K562 (cell line): ENCODE results near the gene TSC22D2. TPM values are rescaled to one million over a fixed set of nuclear protein-coding genes. Genes with fewer than 3 reads are reported as not detected.

Experiments
- ARID1B ChIP-seq: fragments of 450-650 bp; IDR thresholded peaks from 2 replicates; pipeline ENCODE4 v1.6.1; 2016; ENCODE audit warnings: antibody characterized with exemption, mild to moderate bottlenecking, inconsistent platforms
- BCLAF1 ChIP-seq, 2 experiments: fragments of 450-650 bp in 1 of 2; IDR thresholded peaks; 2 replicates each; pipeline ENCODE4 v1.6.1; 2011 to 2017; ENCODE audit warnings: low read depth in 2 of 2, antibody characterized with exemption in 1 of 2, borderline replicate concordance in 1 of 2, low read length in 1 of 2, mild to moderate bottlenecking in 1 of 2, mixed read lengths in 1 of 2; ENCODE audit not compliant: control insufficient read depth in 1 of 2
- EGR1 ChIP-seq: fragments of 450-650 bp; conservative IDR thresholded peaks from 2 replicates; pipeline ENCODE4 v1.6.1; 2017; ENCODE audit warnings: mild to moderate bottlenecking
- HNRNPK ChIP-seq: fragments of 200-400 bp; formaldehyde crosslinking; IDR thresholded peaks from one replicate; pipeline ENCODE4 v1.6.1; 2018; ENCODE audit warnings: mild to moderate bottlenecking, low read depth, low read length; ENCODE audit not compliant: poor library complexity, severe bottlenecking
- RFX7 ChIP-seq: fragments of 250-450 bp; sonication (Bioruptor Pico); IDR thresholded peaks from 2 replicates; pipeline ENCODE4 v1.5.1; 2021; ENCODE audit warnings: mild to moderate bottlenecking
- SIX5 ChIP-seq, 2 experiments: IDR thresholded peaks; 2 replicates each; pipeline ENCODE4 v1.6.1; 2011; ENCODE audit warnings: low read length in 2 of 2, borderline replicate concordance in 1 of 2, low read depth in 1 of 2, mild to moderate bottlenecking in 1 of 2, moderate library complexity in 1 of 2; ENCODE audit not compliant: insufficient read depth in 1 of 2
- U2AF2 ChIP-seq: fragments of 200-400 bp; formaldehyde crosslinking; optimal IDR thresholded peaks from 2 replicates; pipeline ENCODE3; 2017; ENCODE audit warnings: low read depth, mild to moderate bottlenecking, low read length
- ZNF143 ChIP-seq: sonication (generic); formaldehyde crosslinking; IDR thresholded peaks from 2 replicates; pipeline ENCODE4 v1.9.0; 2022; ENCODE audit warnings: mild to moderate bottlenecking, missing genetic modification reagents
- polyA plus RNA-seq, 8 experiments: library from polyadenylated mRNA; depleted of rRNA in 4 of 8; stranded (reverse) in 5 of 8; unstranded in 3 of 8; fragments of >200 nt; fragmentation: Nextera tagmentation in 2 of 8; fragmentation: Illumina TruSeq in 1 of 8; extraction: Ambion mirVana in 2 of 8; extraction: Trizol in 1 of 8; gene quantifications; 2 replicates each; pipeline versions ENCODE4 v1.2.1 to v1.2.3, GENCODE V29; 2011 to 2014; ENCODE audit warnings: inconsistent platforms in 1 of 8, missing spikeins in 1 of 8
- total RNA-seq, 7 experiments: library from RNA; depleted of rRNA in 6 of 7; stranded (reverse); fragments of >200 nt in 6 of 7; fragmentation: Illumina TruSeq in 2 of 7; extraction: Trizol in 2 of 7; gene quantifications; 2 replicates each; pipeline versions ENCODE4 v1.2.1 to v1.2.3, GENCODE V29; 2011 to 2021; ENCODE audit warnings: low replicate concordance in 1 of 7

TSC22D2 gene
- total and polyA plus RNA-seq, 9 of the 15 experiments (the other 6 are each of a cell fraction or from before 2014, with no cell fraction given) = 5.5 to 44.0 (median 19.3) TPM

- TF ChIP-seq SIX5 (IDR thresholded peaks at IDR 0.05; ENCODE audit: borderline replicate concordance in 1 of 2, insufficient read depth in 1 of 2, low read depth in 1 of 2, low read length in 2 of 2) (no peak), EGR1 (no peak), HNRNPK (no peak), ZNF143 (no peak), ARID1B (no peak), U2AF2 (no peak), BCLAF1 (IDR thresholded peaks at IDR 0.05; ENCODE audit: borderline replicate concordance in 1 of 2, control insufficient read depth in 1 of 2, low read depth in 2 of 2, low read length in 1 of 2) (no peak), RFX7 (no peak)
- TF ChIP-seq, all 486 proteins: peak for 0
Observed at GRCh38 chr3:150370999-150371398, 37.1 kb upstream of the TSC22D2 start (continued).
